DOHH2 (cell line): Measurements from ENCODE around the gene TCIRG1.

ENCODE experiments used
- H3F3A ChIP-seq: fragments of 200-600 bp; sonication (generic), shearing (Covaris generic); 2 replicates; pipeline ENCODE4 v1.6.0; 2016; ENCODE audit warnings: antibody characterized with exemption, mild to moderate bottlenecking; ENCODE audit not compliant: control insufficient read depth, insufficient read depth
- H3K27ac ChIP-seq: fragments of 200-600 bp; sonication (generic); 2 replicates; pipeline ENCODE4 v1.5.1; 2014; ENCODE audit warnings: low read depth, mild to moderate bottlenecking, low read length, moderate library complexity
- H3K27me3 ChIP-seq: fragments of 200-600 bp; sonication (generic); 2 replicates; pipeline ENCODE4 v1.6.1; 2014; ENCODE audit warnings: mild to moderate bottlenecking, low read length, mixed read lengths; ENCODE audit not compliant: control insufficient read depth
- H3K36me3 ChIP-seq: fragments of 200-600 bp; sonication (generic); 2 replicates; pipeline ENCODE4 v1.6.1; 2014; ENCODE audit warnings: mild to moderate bottlenecking, low read length, moderate library complexity, mixed read lengths; ENCODE audit not compliant: control insufficient read depth
- H3K4me1 ChIP-seq: fragments of 200-600 bp; sonication (generic); 2 replicates; pipeline ENCODE4 v1.6.1; 2014; ENCODE audit warnings: mild to moderate bottlenecking, low read length, mixed read lengths; ENCODE audit not compliant: control insufficient read depth
- H3K4me2 ChIP-seq: fragments of 200-600 bp; sonication (generic); 2 replicates; pipeline ENCODE4 v1.6.0; 2014; ENCODE audit warnings: mild to moderate bottlenecking, low read length, moderate library complexity
- H3K4me3 ChIP-seq: fragments of 200-600 bp; sonication (generic); 2 replicates; pipeline ENCODE4 v1.5.1; 2014; ENCODE audit warnings: mild to moderate bottlenecking, low read length, mixed read lengths
- H3K79me2 ChIP-seq: fragments of 200-600 bp; sonication (generic); 2 replicates; pipeline ENCODE4 v1.6.1; 2014; ENCODE audit warnings: mild to moderate bottlenecking, low read length, mixed read lengths; ENCODE audit not compliant: control insufficient read depth
- H3K9me2 ChIP-seq: fragments of 200-600 bp; sonication (generic); replicated peaks from 2 replicates; pipeline ENCODE4 v1.6.1; 2014; ENCODE audit warnings: mild to moderate bottlenecking, low read length, mixed read lengths; ENCODE audit not compliant: control insufficient read depth
- H3K9me3 ChIP-seq: fragments of 200-600 bp; sonication (generic); 2 replicates; pipeline ENCODE4 v1.6.1; 2014; ENCODE audit warnings: antibody characterized with exemption, low read length, mixed read lengths; ENCODE audit not compliant: control insufficient read depth, insufficient read depth
- H4K20me1 ChIP-seq: fragments of 200-600 bp; sonication (generic); 2 replicates; pipeline ENCODE4 v1.6.0; 2014; ENCODE audit warnings: low read depth, mild to moderate bottlenecking, antibody characterized with exemption, low read length, moderate library complexity; ENCODE audit not compliant: control insufficient read depth, insufficient read depth
- EZH2phosphoT487 ChIP-seq: fragments of 200-600 bp; sonication (generic); IDR thresholded peaks from 2 replicates; pipeline ENCODE4 v1.6.1; 2017; ENCODE audit warnings: borderline replicate concordance, mild to moderate bottlenecking, antibody characterized with exemption, low read length, moderate library complexity, mixed read lengths
- TF ChIP-seq, protein P1 (sequence below): fragments of 200-600 bp; sonication (generic); IDR thresholded peaks from one replicate; pipeline ENCODE4 v1.5.1; 2014; ENCODE audit warnings: antibody characterized with exemption, mild to moderate bottlenecking, low read depth, low read length; ENCODE audit not compliant: poor library complexity, severe bottlenecking

The TCIRG1 gene

DNA sequence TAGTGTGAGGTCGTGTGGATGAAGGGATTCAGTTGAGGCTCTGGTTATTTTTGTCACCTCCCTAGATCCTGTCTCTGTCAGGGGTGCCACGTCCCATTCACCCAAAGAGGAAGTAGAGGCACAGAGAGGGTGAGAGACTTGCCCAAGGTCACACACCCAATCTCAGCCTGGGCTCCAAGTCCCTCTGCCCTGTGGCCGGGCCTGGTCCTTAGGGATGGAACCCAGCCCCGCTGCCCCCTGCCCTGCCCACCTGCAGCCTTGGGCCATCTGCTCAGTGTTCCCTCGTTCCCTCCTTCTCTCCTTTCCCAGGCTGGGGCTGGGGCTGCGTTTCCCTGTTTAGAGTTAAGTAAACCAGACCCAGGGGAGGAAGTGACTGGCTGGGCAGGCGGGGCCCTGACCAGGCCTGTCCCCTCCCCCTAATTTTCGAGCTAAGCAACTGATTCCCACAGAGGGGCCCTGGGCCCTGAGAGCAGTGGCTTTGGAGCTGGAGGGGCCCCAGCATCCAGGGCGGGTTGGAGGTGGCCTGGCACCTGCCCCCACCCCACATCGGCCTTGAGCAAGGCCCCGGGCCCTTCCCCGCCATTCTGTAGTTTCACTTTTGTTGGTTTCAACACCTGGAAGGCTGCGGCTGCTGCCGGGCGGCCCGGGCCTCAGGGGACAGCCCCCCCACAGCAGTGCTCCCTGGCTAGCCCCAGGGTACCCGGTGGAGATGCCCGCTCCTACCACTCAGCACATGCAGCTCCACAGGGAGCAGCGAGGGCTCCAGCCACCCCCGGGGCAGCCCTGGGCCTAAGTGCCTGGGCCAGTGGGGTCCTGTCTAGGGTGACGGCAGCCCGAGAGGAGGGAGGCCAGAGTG lies 1.5 kb downstream of the TCIRG1 start:
- Histone ChIP-seq H3F3A (peaks cover 8% of the 10 kb centered on the region), H3K36me3 (peaks cover 6% of the 10 kb centered on the region), H3K79me2 (peaks cover 19% of the 10 kb centered on the region), H3K4me2 (peak overlapping the region; percentile 93), H4K20me1 (no peaks in the 10 kb centered on the region), H3K27me3 (no peaks in the 10 kb centered on the region), H3K4me1 (peaks cover 32% of the 10 kb centered on the region), H3K27ac (peak overlapping the region; percentile 53), H3K9me2 (no peaks in the 10 kb centered on the region), H3K9me3 (no peaks in the 10 kb centered on the region), H3K4me3 (peak overlapping the region; percentile 88)
- TF ChIP-seq, protein P1, sequence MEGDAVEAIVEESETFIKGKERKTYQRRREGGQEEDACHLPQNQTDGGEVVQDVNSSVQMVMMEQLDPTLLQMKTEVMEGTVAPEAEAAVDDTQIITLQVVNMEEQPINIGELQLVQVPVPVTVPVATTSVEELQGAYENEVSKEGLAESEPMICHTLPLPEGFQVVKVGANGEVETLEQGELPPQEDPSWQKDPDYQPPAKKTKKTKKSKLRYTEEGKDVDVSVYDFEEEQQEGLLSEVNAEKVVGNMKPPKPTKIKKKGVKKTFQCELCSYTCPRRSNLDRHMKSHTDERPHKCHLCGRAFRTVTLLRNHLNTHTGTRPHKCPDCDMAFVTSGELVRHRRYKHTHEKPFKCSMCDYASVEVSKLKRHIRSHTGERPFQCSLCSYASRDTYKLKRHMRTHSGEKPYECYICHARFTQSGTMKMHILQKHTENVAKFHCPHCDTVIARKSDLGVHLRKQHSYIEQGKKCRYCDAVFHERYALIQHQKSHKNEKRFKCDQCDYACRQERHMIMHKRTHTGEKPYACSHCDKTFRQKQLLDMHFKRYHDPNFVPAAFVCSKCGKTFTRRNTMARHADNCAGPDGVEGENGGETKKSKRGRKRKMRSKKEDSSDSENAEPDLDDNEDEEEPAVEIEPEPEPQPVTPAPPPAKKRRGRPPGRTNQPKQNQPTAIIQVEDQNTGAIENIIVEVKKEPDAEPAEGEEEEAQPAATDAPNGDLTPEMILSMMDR: no peak
- TF ChIP-seq EZH2phosphoT487: no peak

DNA sequence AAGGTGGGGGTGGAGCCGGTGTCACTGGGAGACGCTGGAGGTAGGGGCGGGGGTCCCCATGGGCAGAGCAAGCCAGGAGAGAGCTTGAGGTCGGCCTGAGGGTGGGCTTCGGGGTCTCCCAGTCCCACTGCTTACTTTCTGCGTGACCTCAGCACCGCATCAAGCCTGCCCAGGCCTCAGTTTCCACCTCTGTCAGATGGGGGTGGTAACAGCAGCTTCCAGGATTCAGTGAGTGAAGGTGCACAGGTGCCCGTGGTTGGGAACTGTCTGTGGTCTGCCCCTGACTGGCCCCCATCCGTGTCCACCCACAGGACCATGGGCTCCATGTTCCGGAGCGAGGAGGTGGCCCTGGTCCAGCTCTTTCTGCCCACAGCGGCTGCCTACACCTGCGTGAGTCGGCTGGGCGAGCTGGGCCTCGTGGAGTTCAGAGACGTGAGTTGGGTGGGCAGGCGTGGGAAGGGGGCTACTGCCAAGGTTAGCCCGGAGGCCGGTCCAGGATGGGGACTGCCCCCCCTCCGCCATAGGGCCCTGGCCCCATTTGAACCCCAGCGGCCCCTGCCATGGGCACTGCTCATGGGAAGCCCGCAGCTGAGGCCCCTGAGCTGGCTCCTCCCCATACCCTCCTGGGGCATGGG lies 2.2 kb downstream of the TCIRG1 start:
- Histone ChIP-seq H3K9me2 (no peaks in the 10 kb centered on the region), H3K4me2 (peak overlapping the region; percentile 93), H3K79me2 (peaks cover 19% of the 10 kb centered on the region), H3K36me3 (peaks cover 8% of the 10 kb centered on the region), H3K4me3 (peak overlapping the region; percentile 88), H3K9me3 (no peaks in the 10 kb centered on the region), H3K4me1 (peaks cover 32% of the 10 kb centered on the region), H3K27ac (peak overlapping the region; percentile 53), H4K20me1 (no peaks in the 10 kb centered on the region), H3F3A (peaks cover 8% of the 10 kb centered on the region), H3K27me3 (no peaks in the 10 kb centered on the region)
- no peak for TF ChIP-seq EZH2phosphoT487
- TF ChIP-seq, protein P1: no peak

- Histone ChIP-seq H3K9me3 (no peaks in the 10 kb centered on the region), H3K4me2 (no peak overlapping the region)
Measured at GRCh38 chr11:68041617-68042218, 2.9 kb downstream of the TCIRG1 start.

More at GRCh38 chr11:68041617-68042218, 2.9 kb downstream of the TCIRG1 start:
- no peak overlapping the region for H3K4me3 ChIP-seq
- peaks cover 19% of the 10 kb centered on the region for H3K79me2 ChIP-seq
- TF ChIP-seq, protein P1: no peak
- no peak for TF ChIP-seq EZH2phosphoT487
- H4K20me1 ChIP-seq: no peaks in the 10 kb centered on the region
- peaks cover 13% of the 10 kb centered on the region for H3K36me3 ChIP-seq
- peaks cover 8% of the 10 kb centered on the region for H3F3A ChIP-seq
- no peak overlapping the region for H3K27ac ChIP-seq
- H3K27me3 ChIP-seq: no peaks in the 10 kb centered on the region
- no peaks in the 10 kb centered on the region for H3K9me2 ChIP-seq
- H3K4me1 ChIP-seq: peaks cover 32% of the 10 kb centered on the region
